Measurements from ENCODE around the gene SRSF6. TPM values are rescaled to one million over a fixed set of nuclear protein-coding genes. Genes with fewer than 3 reads are reported as not detected.

The SRSF6 gene
- total RNA-seq, 1 experiment from 2014 or later = 159 TPM

DNA sequence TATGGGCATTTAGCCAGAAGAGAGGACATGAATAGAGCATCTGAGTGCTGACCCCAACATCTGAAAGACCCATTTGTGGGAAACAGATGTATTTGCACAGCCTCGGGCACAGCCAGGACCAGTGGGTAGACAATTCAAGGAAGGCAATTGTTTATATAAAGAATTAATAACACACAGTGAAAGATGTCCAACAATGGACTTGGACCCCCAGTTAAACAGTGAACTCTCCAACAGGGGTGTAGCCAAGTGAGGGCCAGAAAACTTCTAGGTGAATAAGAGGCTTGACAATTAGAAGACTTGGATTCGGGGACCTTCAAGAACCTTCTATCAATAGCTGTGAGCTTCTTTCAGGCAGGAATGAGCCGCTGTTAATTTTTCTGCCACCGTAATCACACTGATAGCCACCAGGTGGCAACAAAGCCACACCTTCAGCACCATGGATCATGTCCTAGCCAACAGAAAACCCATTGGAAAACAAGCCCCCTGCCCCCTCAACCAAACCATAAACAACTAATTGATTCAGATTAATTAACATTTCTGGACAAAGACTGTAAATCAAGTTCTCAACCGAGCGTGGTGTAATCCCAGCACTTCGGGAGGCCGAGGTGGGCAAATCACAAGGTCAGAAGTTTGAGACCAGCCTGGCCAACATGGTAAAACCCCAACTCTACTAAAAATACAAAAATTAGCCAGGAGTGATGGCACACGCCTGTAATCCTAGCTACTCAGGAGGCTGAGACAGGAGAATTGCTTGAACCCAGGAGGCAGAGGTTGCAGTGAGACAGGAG, 8.8 kb upstream of the SRSF6 start:
- DNase-seq (ENCODE audit: low read depth, low spot score) (peak; percentile 46), ATAC-seq (peak; percentile 83)
- H3K4me3 ChIP-seq (ENCODE audit: low read depth in 2 of 2, low read length in 2 of 2) = no peak overlapping the region
- H3K27ac ChIP-seq (ENCODE audit: low read length) = no peak overlapping the region
- no peaks in the 10 kb centered on the region for H3K9me3 ChIP-seq (ENCODE audit: control insufficient read depth, insufficient read depth, low read depth, low read length)
- intact Hi-C loops (cut with micrococcal nuclease; ENCODE audit: unreplicated experiment) (loop anchor here (10.0 kb wide), 1 partner anchor 636 kb away; no protein-coding TSS in a partner anchor), in situ Hi-C loops (cut with HindIII; ENCODE audit: low pct_unique_long_range_greater_than_20kb, low sequenced_read_pairs) (no loop called here)
- H3K4me1 ChIP-seq (ENCODE audit: control insufficient read depth, insufficient read depth, low read length) = no peaks in the 10 kb centered on the region
- TF ChIP-seq POLR2AphosphoS5 (IDR thresholded peaks at IDR 0.05; ENCODE audit: low read depth, low read length) (no peak), TCF7L2 (IDR thresholded peaks at IDR 0.05; ENCODE audit: low read depth, low read length) (no peak), SIN3A (IDR thresholded peaks at IDR 0.05; ENCODE audit: borderline replicate concordance, insufficient read depth, low read depth, low read length) (no peak)
- TF ChIP-seq, protein P1, sequence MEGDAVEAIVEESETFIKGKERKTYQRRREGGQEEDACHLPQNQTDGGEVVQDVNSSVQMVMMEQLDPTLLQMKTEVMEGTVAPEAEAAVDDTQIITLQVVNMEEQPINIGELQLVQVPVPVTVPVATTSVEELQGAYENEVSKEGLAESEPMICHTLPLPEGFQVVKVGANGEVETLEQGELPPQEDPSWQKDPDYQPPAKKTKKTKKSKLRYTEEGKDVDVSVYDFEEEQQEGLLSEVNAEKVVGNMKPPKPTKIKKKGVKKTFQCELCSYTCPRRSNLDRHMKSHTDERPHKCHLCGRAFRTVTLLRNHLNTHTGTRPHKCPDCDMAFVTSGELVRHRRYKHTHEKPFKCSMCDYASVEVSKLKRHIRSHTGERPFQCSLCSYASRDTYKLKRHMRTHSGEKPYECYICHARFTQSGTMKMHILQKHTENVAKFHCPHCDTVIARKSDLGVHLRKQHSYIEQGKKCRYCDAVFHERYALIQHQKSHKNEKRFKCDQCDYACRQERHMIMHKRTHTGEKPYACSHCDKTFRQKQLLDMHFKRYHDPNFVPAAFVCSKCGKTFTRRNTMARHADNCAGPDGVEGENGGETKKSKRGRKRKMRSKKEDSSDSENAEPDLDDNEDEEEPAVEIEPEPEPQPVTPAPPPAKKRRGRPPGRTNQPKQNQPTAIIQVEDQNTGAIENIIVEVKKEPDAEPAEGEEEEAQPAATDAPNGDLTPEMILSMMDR (IDR thresholded peaks at IDR 0.05) = peak; percentile 86
- TF ChIP-seq, protein P2, sequence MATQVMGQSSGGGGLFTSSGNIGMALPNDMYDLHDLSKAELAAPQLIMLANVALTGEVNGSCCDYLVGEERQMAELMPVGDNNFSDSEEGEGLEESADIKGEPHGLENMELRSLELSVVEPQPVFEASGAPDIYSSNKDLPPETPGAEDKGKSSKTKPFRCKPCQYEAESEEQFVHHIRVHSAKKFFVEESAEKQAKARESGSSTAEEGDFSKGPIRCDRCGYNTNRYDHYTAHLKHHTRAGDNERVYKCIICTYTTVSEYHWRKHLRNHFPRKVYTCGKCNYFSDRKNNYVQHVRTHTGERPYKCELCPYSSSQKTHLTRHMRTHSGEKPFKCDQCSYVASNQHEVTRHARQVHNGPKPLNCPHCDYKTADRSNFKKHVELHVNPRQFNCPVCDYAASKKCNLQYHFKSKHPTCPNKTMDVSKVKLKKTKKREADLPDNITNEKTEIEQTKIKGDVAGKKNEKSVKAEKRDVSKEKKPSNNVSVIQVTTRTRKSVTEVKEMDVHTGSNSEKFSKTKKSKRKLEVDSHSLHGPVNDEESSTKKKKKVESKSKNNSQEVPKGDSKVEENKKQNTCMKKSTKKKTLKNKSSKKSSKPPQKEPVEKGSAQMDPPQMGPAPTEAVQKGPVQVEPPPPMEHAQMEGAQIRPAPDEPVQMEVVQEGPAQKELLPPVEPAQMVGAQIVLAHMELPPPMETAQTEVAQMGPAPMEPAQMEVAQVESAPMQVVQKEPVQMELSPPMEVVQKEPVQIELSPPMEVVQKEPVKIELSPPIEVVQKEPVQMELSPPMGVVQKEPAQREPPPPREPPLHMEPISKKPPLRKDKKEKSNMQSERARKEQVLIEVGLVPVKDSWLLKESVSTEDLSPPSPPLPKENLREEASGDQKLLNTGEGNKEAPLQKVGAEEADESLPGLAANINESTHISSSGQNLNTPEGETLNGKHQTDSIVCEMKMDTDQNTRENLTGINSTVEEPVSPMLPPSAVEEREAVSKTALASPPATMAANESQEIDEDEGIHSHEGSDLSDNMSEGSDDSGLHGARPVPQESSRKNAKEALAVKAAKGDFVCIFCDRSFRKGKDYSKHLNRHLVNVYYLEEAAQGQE (IDR thresholded peaks at IDR 0.05; ENCODE audit: insufficient read depth in 1 of 2, low read depth in 2 of 2, low read length in 1 of 2) = no peak
- no TSS peak for BruUV-seq (replicated peaks)
- no peaks in the 10 kb centered on the region for H3K27me3 ChIP-seq (ENCODE audit: control insufficient read depth, insufficient read depth, low read length)
- POLR2A ChIA-PET = no interaction called here
- CTCF ChIA-PET = interaction anchor here (0.6 to 1.1 kb wide), 8 partner anchors 8 to 270 kb away, joined by 3 to 7 read pairs (median 4); no protein-coding TSS in a partner anchor
- H3K36me3 ChIP-seq (ENCODE audit: control insufficient read depth, insufficient read depth, low read length) = no peaks in the 10 kb centered on the region

DNA sequence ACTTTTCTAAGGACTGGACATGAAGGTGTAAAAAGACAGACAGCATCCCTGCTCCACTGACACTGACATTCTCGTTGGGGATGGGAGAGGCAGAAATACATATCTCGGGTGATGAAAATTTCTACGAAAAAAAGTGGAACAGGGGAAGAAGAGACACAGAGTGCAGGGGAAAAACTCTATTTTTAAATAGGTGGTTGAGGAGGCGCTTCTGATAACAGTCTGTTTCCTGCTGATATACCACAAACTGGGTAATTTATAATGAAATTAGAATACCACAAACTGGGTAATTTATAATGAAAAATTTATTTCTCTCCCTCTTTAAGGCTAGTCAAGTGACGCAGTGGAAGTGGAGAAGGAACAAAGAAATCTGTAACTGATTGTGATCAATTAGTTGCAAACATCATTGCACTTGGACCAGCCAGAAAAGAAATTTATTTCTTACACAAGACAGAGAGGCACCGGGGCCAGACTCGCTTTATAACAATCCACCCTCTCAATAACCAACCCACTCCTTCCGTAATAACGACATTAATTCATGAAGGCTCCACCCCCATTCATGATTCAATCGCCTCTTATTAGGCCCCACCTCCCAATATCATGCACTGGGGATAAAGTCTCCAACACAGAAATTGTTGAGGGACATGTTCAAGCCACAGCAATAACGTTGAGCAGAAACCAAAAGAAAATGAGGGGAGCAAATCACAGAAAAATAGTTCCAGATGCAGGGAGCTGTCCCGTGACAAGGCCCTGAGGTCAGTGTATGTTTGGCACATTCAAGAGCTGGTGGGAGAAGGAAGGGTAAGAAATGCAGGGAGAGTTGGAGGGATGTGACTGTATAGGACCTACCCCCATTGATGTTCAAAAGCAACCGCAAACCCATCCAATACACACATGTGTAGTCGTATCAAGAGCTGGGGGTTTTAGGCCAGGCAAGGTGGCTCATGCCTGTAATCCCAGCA, 6.6 kb upstream of the SRSF6 start:
- Histone ChIP-seq H3K9me3 (ENCODE audit: control insufficient read depth, insufficient read depth, low read depth, low read length) (no peaks in the 10 kb centered on the region), H3K27me3 (ENCODE audit: control insufficient read depth, insufficient read depth, low read length) (no peaks in the 10 kb centered on the region)
- TF ChIP-seq SIN3A (IDR thresholded peaks at IDR 0.05; ENCODE audit: borderline replicate concordance, insufficient read depth, low read depth, low read length) = no peak
- TF ChIP-seq, protein P1 (IDR thresholded peaks at IDR 0.05) = no peak
- TF ChIP-seq, protein P2 (IDR thresholded peaks at IDR 0.05; ENCODE audit: insufficient read depth in 1 of 2, low read depth in 2 of 2, low read length in 1 of 2) = no peak
- TF ChIP-seq POLR2AphosphoS5 (IDR thresholded peaks at IDR 0.05; ENCODE audit: low read depth, low read length) = no peak
- no peak for TF ChIP-seq TCF7L2 (IDR thresholded peaks at IDR 0.05; ENCODE audit: low read depth, low read length)

More for the DNA sequence above, 6.6 kb upstream of the SRSF6 start:
- ChIA-PET POLR2A (interaction anchor here (0.7 kb wide), 1 partner anchor 212 kb away, joined by 9 read pairs; no protein-coding TSS in a partner anchor), CTCF (interaction anchor here (0.7 to 1.0 kb wide), 2 partner anchors 241 to 537 kb away, joined by 3 to 5 read pairs; no protein-coding TSS in a partner anchor)
- DNase-seq (ENCODE audit: low read depth, low spot score) (no peak), ATAC-seq (no peak)
- H3K4me3 ChIP-seq (ENCODE audit: low read depth in 2 of 2, low read length in 2 of 2) = no peak overlapping the region
- H3K36me3 ChIP-seq (ENCODE audit: control insufficient read depth, insufficient read depth, low read length) = no peaks in the 10 kb centered on the region
- intact Hi-C loops (cut with micrococcal nuclease; ENCODE audit: unreplicated experiment) = no loop called here
- no TSS peak for BruUV-seq (replicated peaks)
- H3K4me1 ChIP-seq (ENCODE audit: control insufficient read depth, insufficient read depth, low read length) = no peaks in the 10 kb centered on the region
- in situ Hi-C loops (cut with HindIII; ENCODE audit: low pct_unique_long_range_greater_than_20kb, low sequenced_read_pairs) = no loop called here
- H3K27ac ChIP-seq (ENCODE audit: low read length) = no peak overlapping the region

Data from Panc1 (cell line).